OCI-LY7 (cell line): ENCODE results near the gene PDZD7. TPM values are rescaled to one million over a fixed set of nuclear protein-coding genes. Genes with fewer than 3 reads are reported as not detected.
"Not testable (repeated sequence)": the region's sequence is repeated elsewhere in the genome, so short reads cannot be mapped to it uniquely, and the experiment has no call there.

Experiments used
- BruUV-seq: library from RNA; stranded (reverse); fragments of 400-500 nt; replicated peaks from 2 replicates; lab custom pipeline; 2021; lab: Mats Ljungman, UMichigan
- CTCF ChIA-PET: fragments of 300-600 bp; sonication (Branson Sonifier 250); formaldehyde crosslinking; loops from one replicate; lab custom pipeline; 2022; ENCODE audit warnings: antibody characterized with exemption; ENCODE audit not compliant: unreplicated experiment; lab: Charles Lee
- POLR2A ChIA-PET: fragments of 300-600 bp; sonication (Branson Sonifier 250); formaldehyde crosslinking; loops from one replicate; lab custom pipeline; 2022; ENCODE audit warnings: antibody characterized with exemption; lab: Charles Lee
- DNase-seq: peaks from one replicate; pipeline ENCODE4 v3.0.0-alpha.2; 2015; ENCODE audit warnings: low spot score
- H2AFZ ChIP-seq: fragments of 200-600 bp; sonication (generic), shearing (Covaris generic); 2 replicates; pipeline ENCODE4 v1.6.1; 2014; ENCODE audit warnings: mild to moderate bottlenecking, antibody characterized with exemption, low read length, moderate library complexity
- H3K27ac ChIP-seq: fragments of 200-600 bp; sonication (generic); 2 replicates; pipeline ENCODE4 v1.5.1; 2014; ENCODE audit warnings: mixed run types, low read depth, mild to moderate bottlenecking, moderate library complexity, low read length, inconsistent platforms; ENCODE audit not compliant: poor library complexity, severe bottlenecking
- H3K36me3 ChIP-seq: fragments of 200-600 bp; sonication (generic); 2 replicates; pipeline ENCODE4 v1.6.1; 2014; ENCODE audit warnings: mild to moderate bottlenecking, antibody characterized with exemption, low read length, moderate library complexity, mixed read lengths; ENCODE audit not compliant: insufficient read depth
- H3K4me1 ChIP-seq: fragments of 200-600 bp; sonication (generic); 2 replicates; pipeline ENCODE4 v1.5.1; 2014; ENCODE audit warnings: mild to moderate bottlenecking, low read length; ENCODE audit not compliant: insufficient read depth, poor library complexity, severe bottlenecking
- H3K4me2 ChIP-seq: fragments of 200-600 bp; sonication (generic); 2 replicates; pipeline ENCODE4 v1.6.1; 2014; ENCODE audit warnings: mild to moderate bottlenecking, low read length
- H3K4me3 ChIP-seq: fragments of 200-600 bp; sonication (generic); 2 replicates; pipeline ENCODE4 v1.5.1; 2014; ENCODE audit warnings: mild to moderate bottlenecking, low read depth, low read length; ENCODE audit not compliant: poor library complexity, severe bottlenecking
- H3K79me2 ChIP-seq: fragments of 200-600 bp; sonication (generic); 2 replicates; pipeline ENCODE4 v1.6.1; 2016; ENCODE audit warnings: low read depth, mild to moderate bottlenecking, low read length, moderate library complexity, mixed read lengths; ENCODE audit not compliant: insufficient read depth
- H3K9me2 ChIP-seq: fragments of 200-600 bp; sonication (generic); 2 replicates; pipeline ENCODE4 v1.6.1; 2016; ENCODE audit warnings: mild to moderate bottlenecking, low read length, mixed read lengths; ENCODE audit not compliant: insufficient read depth
- H3K9me3 ChIP-seq: fragments of 200-600 bp; sonication (generic); 2 replicates; pipeline ENCODE4 v1.6.1; 2014; ENCODE audit warnings: mild to moderate bottlenecking, mixed run types, low read length, mixed read lengths
- H4K20me1 ChIP-seq: fragments of 200-600 bp; sonication (generic); 2 replicates; pipeline ENCODE4 v1.6.1; 2014; ENCODE audit warnings: mild to moderate bottlenecking, antibody characterized with exemption, low read length, moderate library complexity, mixed read lengths; ENCODE audit not compliant: insufficient read depth
- EZH2phosphoT487 ChIP-seq: fragments of 200-600 bp; sonication (generic); IDR thresholded peaks from 2 replicates; pipeline ENCODE4 v1.6.1; 2018; ENCODE audit warnings: low read depth, borderline replicate concordance, mild to moderate bottlenecking, mixed run types, antibody characterized with exemption, low read length, moderate library complexity, mixed read lengths
- intact Hi-C: fragments of 100-400 bp; cut with micrococcal nuclease; formaldehyde crosslinking; loops from one replicate; pipeline ENCODE4 v1.10.0; 2022; ENCODE audit not compliant: unreplicated experiment
- total RNA-seq, 2 experiments: library from RNA; depleted of rRNA in 1 of 2; stranded (reverse); fragments of >200 nt in 1 of 2; shearing (Covaris generic) in 1 of 2; gene quantifications; 2 replicates each; pipeline ENCODE4 v1.2.3, GENCODE V29; 2014 to 2022
- TF ChIP-seq, protein P1 (sequence below): fragments of 200-600 bp; sonication (generic); conservative IDR thresholded peaks from 2 replicates; pipeline ENCODE4 v1.5.1; 2014; ENCODE audit warnings: mild to moderate bottlenecking, antibody characterized with exemption, low read length, moderate library complexity, mixed read lengths

PDZD7 gene
- total RNA-seq, 2 experiments from 2014 or later: 1.6 to 2.1 TPM

DNA sequence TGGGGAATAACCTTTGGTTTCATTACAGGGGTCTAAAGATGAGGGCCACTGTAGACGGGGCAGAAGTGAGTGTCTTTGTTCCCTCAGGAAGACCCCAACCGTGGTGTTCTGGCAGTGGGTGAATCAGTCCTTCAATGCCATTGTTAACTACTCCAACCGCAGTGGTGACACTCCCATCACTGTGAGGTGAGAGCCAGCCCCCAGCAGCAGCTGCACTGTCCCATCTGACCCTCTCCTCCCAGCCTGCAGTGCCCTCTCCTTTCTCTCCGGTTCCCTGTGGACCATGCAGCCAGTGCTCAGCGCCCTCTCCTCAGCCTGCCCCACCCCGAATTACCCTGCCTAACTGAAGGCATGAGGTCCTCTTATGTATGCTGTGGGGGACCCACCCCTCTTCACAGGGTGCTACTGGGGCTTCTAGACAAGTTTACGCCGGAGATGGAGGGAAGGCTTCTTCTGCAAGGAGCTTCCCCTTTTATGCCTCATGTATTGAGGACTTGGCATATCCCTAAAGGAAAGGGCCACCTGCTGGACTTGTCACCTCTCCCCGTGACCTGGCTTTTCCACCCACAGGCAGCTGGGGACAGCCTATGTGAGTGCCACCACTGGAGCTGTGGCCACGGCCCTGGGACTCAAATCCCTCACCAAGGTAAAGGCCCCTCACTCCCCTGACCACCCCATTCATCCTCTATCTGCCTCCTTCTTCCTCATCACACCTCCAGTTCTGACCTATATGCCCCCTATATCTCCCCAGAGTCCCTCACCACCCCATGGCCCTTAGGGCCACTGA, 5.2 kb upstream of the PDZD7 start:
- Histone ChIP-seq H2AFZ (no peak overlapping the region), H3K27ac (no peak overlapping the region), H3K4me3 (no peak overlapping the region), H3K4me1 (peaks cover 14% of the 10 kb centered on the region), H3K9me3 (no peaks in the 10 kb centered on the region), H3K36me3 (no peaks in the 10 kb centered on the region), H3K9me2 (no peaks in the 10 kb centered on the region), H3K4me2 (no peak overlapping the region), H4K20me1 (no peaks in the 10 kb centered on the region), H3K79me2 (no peaks in the 10 kb centered on the region)
- ChIA-PET POLR2A (no interaction called here), CTCF (interaction anchor here (0.7 to 1.2 kb wide), 2 partner anchors 106 to 1256 kb away, joined by 3 read pairs; no protein-coding TSS in a partner anchor)
- TF ChIP-seq, protein P1, sequence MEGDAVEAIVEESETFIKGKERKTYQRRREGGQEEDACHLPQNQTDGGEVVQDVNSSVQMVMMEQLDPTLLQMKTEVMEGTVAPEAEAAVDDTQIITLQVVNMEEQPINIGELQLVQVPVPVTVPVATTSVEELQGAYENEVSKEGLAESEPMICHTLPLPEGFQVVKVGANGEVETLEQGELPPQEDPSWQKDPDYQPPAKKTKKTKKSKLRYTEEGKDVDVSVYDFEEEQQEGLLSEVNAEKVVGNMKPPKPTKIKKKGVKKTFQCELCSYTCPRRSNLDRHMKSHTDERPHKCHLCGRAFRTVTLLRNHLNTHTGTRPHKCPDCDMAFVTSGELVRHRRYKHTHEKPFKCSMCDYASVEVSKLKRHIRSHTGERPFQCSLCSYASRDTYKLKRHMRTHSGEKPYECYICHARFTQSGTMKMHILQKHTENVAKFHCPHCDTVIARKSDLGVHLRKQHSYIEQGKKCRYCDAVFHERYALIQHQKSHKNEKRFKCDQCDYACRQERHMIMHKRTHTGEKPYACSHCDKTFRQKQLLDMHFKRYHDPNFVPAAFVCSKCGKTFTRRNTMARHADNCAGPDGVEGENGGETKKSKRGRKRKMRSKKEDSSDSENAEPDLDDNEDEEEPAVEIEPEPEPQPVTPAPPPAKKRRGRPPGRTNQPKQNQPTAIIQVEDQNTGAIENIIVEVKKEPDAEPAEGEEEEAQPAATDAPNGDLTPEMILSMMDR: no peak
- no peak for TF ChIP-seq EZH2phosphoT487
- BruUV-seq: no TSS peak
- no peak for DNase-seq
- intact Hi-C loops: no loop called here

DNA sequence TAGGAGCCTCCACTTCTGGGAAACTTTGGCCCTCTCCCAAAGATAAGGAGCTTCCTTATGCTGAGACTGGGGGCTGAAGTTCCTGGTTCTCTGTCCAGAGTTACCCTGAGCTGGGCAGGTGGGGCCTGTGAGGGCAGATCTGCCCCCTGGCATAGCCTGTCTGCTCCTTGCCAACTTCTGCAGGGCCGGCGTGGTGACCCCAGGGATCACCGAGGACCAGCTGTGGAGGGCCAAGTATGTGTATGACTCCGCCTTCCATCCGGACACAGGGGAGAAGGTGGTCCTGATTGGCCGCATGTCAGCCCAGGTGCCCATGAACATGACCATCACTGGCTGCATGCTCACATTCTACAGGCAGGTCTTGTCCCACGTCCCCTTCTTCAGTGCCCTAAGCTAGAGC, 4.4 kb upstream of the PDZD7 start:
- POLR2A ChIA-PET: interaction anchor here (0.5 kb wide), 1 partner anchor 17 kb away, joined by 3 read pairs; no protein-coding TSS in a partner anchor
- Histone ChIP-seq H3K4me2 (no peak overlapping the region), H3K9me3 (no peaks in the 10 kb centered on the region), H3K4me1 (peaks cover 9% of the 10 kb centered on the region), H3K36me3 (no peaks in the 10 kb centered on the region), H3K9me2 (no peaks in the 10 kb centered on the region), H2AFZ (no peak overlapping the region), H4K20me1 (no peaks in the 10 kb centered on the region), H3K27ac (no peak overlapping the region), H3K79me2 (no peaks in the 10 kb centered on the region), H3K4me3 (no peak overlapping the region)
- BruUV-seq: no TSS peak
- no peak for DNase-seq
- TF ChIP-seq, protein P1: no peak
- no peak for TF ChIP-seq EZH2phosphoT487
- intact Hi-C loops: no loop called here
- CTCF ChIA-PET: interaction anchor here (1.2 kb wide), 1 partner anchor 106 kb away, joined by 3 read pairs; no protein-coding TSS in a partner anchor

DNA sequence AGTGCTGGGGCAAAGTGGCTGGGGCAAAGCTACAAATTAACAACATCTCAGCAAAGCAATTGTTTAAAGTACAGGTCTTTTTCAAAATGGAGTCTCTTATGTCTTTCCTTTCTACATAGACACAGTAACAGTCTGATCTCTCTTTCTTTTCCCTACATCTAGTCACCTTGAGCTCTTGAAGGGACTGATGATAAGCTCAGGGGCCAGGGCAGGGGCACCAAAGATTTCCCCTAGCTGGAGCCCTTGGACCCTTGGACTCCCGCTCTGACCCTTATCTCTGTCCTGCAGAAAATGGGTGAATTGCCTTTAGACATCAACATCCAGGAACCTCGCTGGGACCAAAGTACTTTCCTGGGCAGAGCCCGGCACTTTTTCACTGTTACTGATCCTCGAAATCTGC, 3.5 kb upstream of the PDZD7 start:
- H3K4me1 ChIP-seq, CTCF ChIA-PET, intact Hi-C loops, H4K20me1 ChIP-seq, H3K4me3 ChIP-seq, BruUV-seq, H3K9me2 ChIP-seq, H3K79me2 ChIP-seq, H3K9me3 ChIP-seq, H3K36me3 ChIP-seq, H3K27ac ChIP-seq, H2AFZ ChIP-seq, DNase-seq, H3K4me2 ChIP-seq, POLR2A ChIA-PET: not testable (repeated sequence)
